ENCODE results near the gene EZR.
A peak's percentile ranks its signal among the peaks of the same experiment; 100 is the strongest.
"Not testable (repeated sequence)": the region's sequence is repeated elsewhere in the genome, so short reads cannot be mapped to it uniquely, and the experiment has no call there.

EZR gene

GRCh38 chr6:158841358-158841757, 22.2 kb upstream of the EZR start:
- DNase-seq: no peak

- no peak for DNase-seq
These were observed 21.3 kb upstream of the EZR start for GRCh38 chr6:158840465-158840864.

GRCh38 chr6:158839796-158840195, 20.6 kb upstream of the EZR start:
- no peak for DNase-seq

GRCh38 chr6:158838790-158839189, 19.6 kb upstream of the EZR start:
- not testable (repeated sequence) for DNase-seq

GRCh38 chr6:158837684-158838625, 18.8 kb upstream of the EZR start:
- no peak for DNase-seq

GRCh38 chr6:158836625-158837311, 17.6 kb upstream of the EZR start:
- no peak for DNase-seq

GRCh38 chr6:158835616-158836221, 16.6 kb upstream of the EZR start:
- DNase-seq: no peak

GRCh38 chr6:158834675-158835385, 15.7 kb upstream of the EZR start:
- peak; percentile 88 for DNase-seq

GRCh38 chr6:158832807-158833206, 13.6 kb upstream of the EZR start:
- DNase-seq: not testable (repeated sequence)

GRCh38 chr6:158832026-158832425, 12.9 kb upstream of the EZR start:
- no peak for DNase-seq

GRCh38 chr6:158831571-158831970, 12.4 kb upstream of the EZR start:
- DNase-seq: no peak

GRCh38 chr6:158830736-158831135, 11.6 kb upstream of the EZR start:
- no peak for DNase-seq

- no peak for DNase-seq
These were observed 9.6 kb upstream of the EZR start for GRCh38 chr6:158828807-158829206.

GRCh38 chr6:158826819-158827501, 7.8 kb upstream of the EZR start:
- DNase-seq: no peak

- no peak for DNase-seq
These were observed 6.8 kb upstream of the EZR start for GRCh38 chr6:158825951-158826306.

- DNase-seq: no peak
These were observed 6.1 kb upstream of the EZR start for GRCh38 chr6:158825038-158825950.

GRCh38 chr6:158823616-158824015, 4.4 kb upstream of the EZR start:
- DNase-seq: not testable (repeated sequence)

GRCh38 chr6:158819977-158820622, 932 bp upstream of the EZR start:
- DNase-seq: no peak

- DNase-seq: no peak
These were observed 471 bp downstream of the EZR start for GRCh38 chr6:158818581-158819212.
